ENCODE measurements around the gene NME7.
A peak's percentile ranks its signal among the peaks of the same experiment; 100 is the strongest.
"Not testable (repeated sequence)": the region's sequence is repeated elsewhere in the genome, so short reads cannot be mapped to it uniquely, and the experiment has no call there.

NME7 gene, protein sequence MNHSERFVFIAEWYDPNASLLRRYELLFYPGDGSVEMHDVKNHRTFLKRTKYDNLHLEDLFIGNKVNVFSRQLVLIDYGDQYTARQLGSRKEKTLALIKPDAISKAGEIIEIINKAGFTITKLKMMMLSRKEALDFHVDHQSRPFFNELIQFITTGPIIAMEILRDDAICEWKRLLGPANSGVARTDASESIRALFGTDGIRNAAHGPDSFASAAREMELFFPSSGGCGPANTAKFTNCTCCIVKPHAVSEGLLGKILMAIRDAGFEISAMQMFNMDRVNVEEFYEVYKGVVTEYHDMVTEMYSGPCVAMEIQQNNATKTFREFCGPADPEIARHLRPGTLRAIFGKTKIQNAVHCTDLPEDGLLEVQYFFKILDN

DNA sequence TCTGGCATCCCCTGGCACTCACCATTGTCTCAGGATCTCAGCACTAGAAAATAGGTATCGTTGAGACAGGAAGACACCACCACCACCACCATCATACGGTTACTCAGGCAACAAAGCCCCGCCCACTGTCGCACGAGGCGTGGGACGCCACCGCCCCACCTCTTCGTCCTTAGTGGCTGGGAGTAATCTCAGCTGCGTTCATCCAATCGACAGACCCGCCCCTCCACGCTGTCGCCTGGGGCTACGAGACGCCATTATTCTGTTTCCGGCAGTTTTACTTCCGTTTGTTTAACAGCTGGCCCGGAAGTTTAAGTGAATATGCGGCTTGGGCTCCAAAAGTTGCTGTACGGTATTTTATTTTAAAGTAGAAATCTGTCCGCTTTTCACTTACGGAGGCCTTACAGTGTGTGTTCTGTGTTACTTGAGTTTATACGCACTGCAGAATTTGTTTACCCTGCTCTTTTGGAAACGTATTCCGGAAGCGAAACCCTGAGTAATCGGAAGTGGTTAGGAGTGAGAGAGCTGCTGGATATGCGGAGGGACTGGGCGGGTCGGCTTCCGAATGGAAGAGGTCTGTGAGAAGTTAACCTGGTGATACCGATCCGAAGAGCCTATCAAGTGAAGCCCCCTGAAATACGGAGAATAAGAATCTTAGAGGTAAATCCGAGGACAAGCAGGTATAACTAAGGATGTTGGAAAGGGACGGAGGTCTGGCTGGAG is at the start of gene NME7, which contains the start of gene BLZF1:
NME7 (minus strand) TSS at position 112 of the 720 bp plus-strand sequence; CDS start at position 25, 87 bp downstream.
BLZF1 (plus strand) TSS at position 510 of the 720 bp plus-strand sequence. CDS start 1,328 bp downstream, outside the sequence.
- DNase-seq (ENCODE audit: low spot score): peak; percentile 96

DNA sequence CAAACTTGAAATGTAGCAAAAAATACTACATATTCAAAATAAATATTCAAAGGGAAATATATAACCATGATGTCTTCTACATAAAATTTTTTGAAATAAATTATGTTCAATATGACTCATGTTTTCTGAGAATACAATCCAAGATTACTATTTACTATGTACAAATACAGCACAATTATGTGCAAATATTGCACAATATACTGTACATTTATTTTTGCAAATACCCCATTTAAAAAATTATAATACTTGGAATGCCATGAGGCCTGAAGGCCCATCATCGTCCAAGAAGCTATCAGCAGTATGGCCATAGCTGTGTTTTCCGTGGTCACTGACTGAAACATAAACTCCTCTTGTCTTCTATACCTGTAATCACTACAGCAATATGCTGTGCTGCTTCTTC is 47.4 kb upstream of the NME7 start:
- DNase-seq (ENCODE audit: low spot score): no peak

DNA sequence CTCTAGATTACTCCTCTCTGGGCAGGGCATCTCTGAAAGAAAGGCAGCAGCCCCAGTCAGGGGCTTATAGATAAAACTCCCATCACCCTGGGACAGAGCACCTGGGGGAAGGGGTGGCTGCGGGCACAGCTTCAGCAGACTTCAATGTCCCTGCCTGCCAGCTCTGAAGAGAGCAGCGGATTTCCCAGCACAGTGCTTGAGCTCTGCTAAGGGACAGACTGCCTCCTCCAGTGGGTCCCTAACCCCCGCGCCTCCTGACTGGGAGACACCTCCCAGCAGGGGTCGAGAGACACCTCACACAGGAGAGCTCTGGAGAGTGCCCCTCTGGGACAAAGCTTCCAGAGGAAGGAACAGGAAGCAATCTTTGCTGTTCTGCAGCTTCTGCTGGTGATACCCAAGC is 40.7 kb upstream of the NME7 start:
- not testable (repeated sequence) for DNase-seq (ENCODE audit: low spot score)

DNA sequence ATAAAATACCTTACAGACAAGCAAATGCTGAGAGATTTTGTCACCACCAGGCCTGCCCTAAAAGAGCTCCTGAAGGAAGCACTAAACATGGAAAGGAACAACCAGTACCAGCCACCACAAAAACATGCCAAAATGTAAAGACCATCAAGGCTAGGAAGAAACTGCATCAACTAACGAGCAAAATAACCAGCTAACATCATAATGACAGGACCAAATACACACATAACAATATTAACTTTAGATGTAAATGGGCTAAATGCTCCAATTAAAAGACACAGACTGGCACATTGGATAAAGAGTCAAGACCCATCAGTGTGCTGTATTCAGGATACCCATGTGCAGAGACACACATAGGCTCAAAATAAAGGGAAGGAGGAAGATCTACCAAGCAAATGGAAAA is 35.0 kb upstream of the NME7 start:
- not testable (repeated sequence) for DNase-seq (ENCODE audit: low spot score)

DNA sequence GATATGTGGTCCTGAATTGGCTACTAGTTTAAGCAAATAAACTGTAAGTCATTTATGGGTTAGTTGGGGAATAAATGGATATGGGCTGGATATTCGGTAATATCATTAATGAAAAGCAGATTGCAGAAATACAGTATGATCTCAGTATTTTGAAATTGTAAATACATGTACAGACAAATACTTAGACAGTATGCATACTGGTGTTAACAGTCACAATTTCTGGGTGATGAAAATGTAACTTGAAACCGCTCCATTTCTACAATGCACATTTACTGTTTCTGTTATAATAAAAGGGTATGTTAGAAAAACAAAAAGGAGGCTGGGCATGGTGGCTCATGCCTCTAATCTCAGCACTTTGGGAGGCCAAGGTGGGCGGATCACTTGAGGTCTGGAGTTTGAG is 28.4 kb upstream of the NME7 start:
- no peak for DNase-seq (ENCODE audit: low spot score)

DNA sequence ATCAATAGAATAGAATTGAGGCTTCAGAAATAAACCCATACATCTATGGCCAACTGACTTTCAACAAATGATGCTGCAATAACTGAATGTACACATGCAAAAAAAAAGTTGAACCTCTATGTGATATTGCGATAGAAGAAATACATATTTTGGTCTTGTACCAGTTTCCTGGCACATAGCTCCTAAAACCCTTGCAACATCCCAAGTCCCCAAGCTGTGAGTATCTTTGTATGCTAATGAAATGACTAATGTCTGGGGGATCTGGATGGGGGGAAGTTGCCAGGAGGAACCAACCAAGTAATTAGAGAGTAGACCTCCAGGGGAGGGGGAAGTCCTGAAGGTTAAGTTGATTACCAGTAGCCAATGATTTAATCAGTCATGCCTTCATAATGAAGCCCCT is 24.8 kb upstream of the NME7 start:
- DNase-seq (ENCODE audit: low spot score): no peak

DNA sequence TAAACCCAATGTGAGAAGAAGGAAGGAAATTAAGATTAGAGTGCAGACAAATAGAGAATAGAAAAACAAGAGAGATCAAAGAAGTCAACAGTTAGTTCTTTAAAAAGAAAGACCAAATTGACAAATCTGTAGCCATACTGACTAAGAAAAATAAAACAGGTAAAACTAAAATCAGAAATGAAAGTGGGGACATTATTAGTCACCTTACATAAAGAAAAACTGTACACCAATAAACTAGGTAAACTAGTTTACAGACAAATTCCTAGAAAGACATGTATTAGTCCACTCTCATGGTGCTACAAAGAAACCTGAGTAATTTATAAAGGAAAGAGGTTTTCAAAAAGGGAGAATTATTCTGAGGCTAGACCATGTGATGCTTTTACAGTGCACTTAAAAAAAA is 22.7 kb upstream of the NME7 start:
- DNase-seq (ENCODE audit: low spot score): no peak

DNA sequence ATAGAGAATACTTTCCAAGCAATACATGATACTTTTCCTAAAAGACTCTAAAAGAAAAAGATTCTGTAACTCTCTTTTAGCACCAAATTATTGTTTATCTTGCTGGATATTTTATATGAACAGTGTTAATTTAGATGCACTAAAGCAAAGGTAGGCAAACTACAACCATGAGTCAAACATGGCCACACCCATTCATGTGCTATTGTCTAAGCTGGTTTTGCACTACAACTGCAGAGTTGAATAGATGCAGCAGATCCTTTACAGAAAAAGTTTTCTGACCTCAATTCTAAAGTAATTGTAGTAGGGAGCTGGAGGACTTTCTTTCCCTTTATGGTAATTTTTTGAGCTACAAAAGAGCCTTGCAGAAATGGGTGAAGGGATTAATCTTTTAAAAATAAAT is 19.8 kb upstream of the NME7 start:
- no peak for DNase-seq (ENCODE audit: low spot score)

DNA sequence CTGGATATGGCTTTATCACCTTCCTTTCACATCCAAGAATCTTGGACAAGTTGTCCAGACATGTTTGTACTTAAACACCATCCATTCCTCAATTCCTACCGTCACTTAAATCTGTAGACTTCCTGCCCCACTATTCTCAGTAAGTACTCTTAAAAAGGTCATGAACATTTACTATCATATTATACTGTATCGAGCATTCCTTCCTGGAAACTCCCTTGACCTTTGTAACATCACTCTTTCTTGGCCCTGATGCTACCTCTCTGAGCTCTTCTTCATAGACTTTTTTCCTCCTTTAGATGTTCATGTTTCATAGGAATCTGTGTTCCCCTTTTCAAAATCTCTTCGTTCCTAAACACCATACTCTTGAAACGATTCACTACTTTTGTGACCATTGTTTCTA is 15.9 kb upstream of the NME7 start:
- DNase-seq (ENCODE audit: low spot score): no peak

DNA sequence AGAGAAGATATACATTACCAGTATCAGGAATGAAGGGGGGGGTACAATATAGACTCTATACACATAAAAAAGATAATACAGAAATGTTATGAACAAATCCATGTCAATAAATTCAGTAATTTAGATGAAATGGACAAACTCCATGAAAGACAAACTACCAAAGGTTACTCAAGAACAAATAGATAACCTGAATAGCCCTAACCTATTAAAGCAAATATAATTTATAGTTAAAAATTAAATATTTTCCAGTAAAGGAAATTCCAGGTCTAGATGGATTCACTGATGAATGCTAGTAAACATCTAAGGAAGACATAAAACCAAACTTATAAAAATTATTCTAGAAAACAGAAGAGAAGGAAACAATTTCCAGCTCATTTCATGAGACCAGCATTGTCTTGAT is 13.6 kb upstream of the NME7 start:
- DNase-seq (ENCODE audit: low spot score): no peak

DNA sequence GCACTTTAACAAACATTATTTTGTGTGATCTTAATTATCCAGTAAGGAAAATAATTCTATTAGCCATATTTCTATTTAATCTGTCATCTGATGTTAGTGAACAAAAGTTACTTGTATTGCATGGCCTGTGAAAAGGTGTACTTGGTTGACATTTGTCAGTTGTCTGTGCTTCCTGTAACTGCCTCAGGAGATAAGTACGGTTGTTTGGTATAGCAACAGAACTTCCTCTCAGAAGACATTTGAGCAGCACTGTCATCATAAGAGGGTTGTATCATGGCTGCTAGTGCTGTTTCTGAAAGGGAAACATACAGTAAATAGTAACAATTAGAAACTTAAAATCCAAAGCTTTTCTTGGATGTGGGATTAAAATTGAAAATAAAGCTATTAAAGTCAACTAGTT is 3.8 kb upstream of the NME7 start:
- DNase-seq (ENCODE audit: low spot score): no peak

DNA sequence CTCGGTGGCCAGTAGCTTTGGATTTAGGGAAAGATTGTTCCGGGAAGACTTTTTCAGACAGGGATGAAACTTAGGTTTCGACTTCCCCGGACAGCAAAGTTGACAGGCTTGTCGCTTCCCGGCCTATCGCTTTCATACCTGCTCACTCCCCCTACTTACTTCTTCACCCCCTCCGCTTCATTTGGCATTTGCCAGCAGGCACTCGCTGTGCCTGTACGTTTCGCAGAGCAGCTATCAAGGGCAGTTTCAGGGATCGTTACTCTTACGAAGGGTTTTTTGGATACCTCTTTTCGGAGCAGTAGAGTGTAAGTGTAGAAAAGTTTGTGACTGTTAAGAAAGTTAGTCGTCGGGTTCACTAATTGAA is 791 bp upstream of the NME7 start:
- peak; percentile 54 for DNase-seq (ENCODE audit: low spot score)

DNA sequence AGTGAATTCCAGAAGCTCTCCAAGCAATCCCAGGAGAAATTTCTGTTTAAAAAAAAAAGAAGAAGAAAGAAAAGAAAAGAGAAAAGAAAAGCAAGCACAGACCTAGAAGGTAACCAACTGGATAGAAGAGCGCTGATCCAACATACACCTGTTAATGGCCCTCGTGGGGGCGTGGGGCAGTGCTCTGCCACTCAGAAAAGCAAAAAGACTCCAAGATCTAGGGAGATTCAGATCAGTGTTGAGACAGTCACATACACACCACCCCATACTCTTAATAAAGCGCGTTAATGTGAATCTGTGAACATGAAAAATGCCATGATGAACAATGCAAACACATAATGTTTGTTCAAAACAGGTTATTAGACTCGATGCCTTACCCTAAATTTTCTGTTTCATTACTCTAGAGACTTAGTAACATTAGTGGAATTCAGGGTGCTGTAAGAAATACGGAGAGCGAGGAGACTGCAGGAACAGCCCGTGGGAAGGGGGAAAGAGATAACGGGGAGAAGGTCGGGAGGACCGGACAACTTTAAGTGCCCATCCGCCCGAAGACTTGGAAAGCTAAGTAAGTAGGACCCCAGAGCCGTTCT is 406 bp downstream of the NME7 start:
- no peak for DNase-seq (ENCODE audit: low spot score)

DNA sequence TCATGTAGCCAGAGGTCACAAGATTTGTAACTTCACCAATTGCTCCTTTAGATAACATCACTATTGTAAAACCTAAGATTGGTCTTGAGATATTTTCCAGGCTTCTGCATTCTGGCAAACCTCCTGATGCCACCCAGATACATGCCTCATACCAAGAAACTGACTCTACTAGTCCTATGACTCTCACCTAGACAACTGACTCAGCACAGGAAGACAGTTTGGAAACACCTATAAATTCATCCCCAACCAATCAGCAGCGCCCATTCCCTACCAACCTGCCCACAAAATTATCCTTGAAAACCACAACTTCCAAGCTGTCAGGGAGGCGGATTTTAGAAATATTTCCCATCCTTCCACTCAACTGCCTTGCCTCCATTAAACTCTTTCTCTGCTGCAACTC is 2.6 kb downstream of the NME7 start:
- DNase-seq (ENCODE audit: low spot score): no peak

DNA sequence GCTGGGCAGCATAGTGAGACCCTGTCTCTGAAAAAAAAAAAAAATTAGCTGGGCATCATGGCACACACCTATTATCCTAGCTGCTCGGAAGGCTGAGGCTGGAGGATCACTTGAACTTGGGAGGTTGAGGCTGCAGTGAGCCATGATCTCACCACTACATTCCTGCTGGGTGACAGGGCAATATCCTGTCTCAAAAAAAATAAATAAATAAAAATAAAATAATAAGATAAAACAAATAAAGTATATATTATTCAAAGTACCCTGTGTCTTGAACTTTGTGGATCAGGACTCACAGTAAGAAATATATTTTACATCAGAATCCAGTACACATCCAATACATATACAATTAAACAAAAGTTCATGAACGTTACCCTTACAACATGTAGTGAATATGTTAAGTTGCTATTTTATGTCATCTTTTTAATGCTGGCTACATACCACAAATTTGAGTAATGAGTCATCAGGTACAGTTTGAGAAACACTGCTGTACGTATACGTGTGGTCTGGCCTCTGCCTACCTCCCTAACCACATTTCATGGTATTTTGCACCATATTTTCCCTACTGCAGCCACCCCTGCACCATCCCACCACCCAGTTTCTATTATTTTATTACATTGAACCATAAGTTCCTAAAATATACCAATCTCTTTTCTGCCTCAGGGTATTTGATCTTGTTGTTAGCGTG is 4.4 kb downstream of the NME7 start:
- no peak for DNase-seq (ENCODE audit: low spot score)

DNA sequence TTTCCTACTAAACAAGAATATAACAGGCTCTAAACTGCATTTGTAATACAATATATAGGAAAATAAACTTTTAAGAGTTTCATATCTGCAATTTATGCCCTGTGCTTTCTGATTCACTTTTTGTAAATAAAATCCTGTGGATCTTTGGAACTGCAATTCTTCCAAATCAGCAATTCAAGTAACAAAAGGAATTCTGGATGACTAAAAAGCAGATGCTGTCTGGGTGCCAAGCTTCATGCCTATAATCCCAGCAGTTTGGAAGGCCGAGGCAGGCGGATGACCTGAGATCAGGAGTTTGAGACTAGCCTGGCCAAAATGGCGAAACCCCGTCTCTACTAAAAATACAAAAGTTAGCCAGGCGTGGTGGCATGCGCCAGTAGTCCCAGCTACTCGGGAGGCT is 6.3 kb downstream of the NME7 start:
- no peak for DNase-seq (ENCODE audit: low spot score)

DNA sequence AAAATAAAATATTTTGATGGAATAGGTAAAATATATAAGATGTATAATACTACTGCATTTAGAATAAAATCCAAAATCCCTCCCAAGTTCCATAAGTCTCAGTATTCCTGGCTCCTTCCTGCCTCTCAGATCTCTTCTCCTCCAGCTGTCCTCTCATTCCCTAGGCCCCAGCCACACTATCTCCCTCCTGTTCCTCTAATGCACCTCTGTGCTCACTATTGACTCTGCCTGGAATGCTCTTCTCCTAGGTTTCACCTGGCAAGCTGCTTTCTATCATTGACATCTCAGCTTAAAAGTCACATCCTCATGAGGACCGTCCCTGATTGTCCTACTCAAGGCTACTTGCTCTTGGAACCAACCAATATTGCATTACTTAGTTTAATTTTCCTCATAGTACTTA is 7.2 kb downstream of the NME7 start:
- DNase-seq (ENCODE audit: low spot score): no peak

DNA sequence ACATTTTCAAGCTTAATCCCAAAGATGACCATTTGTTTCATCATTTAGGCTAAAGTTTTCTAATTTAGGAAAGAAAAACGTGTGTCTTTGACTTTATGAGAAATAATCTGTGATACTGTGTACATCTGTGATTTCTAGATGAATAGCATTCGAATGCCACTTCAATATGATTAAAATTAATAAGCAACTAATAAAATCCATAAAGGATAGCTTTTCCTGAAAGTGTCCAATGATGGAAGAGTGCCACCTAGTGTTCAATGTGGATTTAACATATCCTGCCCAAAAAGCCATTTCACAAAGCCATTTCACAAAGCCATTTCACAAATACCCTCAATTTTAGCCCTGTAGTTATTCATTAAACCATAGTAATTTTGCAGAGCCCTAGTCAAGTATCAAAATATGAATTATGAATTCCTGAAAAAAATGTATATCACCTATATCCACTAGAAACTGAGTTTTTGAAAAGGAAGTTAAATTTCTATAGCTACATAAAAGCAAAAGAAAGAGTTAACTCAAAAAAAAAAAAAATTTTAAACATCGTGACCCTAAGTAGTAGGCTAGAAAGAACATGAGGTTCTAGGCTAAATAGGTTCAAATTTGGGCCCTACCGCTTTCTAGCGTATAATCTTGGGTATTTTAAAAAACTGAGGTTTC is 19.1 kb downstream of the NME7 start:
- DNase-seq (ENCODE audit: low spot score): peak; percentile 79

DNA sequence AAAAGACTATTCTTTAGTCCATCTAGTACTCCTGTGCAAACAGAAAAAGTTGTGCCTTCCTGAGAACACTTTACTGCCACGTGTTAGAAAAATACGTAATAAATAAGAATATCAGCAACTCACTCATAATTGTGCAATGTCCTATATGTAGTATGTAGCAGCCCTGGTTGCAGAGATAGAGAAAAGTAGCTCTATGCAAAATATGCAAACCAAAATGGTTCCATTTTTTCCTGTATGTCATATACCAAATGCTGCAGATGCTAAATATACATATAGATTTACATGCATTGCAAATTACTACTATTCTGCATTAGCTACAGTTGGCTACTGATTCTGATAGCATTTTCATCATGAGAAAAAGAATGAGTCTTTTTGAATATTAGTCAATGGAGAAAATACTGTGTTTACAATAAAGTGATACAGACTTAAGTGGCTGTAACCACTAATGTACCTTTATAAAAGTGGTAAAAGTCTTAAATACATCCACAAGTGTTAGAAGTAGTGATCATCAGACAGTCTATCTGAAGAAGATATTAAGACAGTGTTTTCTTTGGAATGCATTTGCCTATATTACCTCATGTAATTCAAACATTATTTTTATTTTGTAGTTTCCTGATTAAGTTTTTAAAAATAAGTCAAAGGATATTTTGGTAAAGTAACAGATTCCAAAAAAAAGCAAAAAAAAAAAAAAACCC is 19.8 kb downstream of the NME7 start:
- DNase-seq (ENCODE audit: low spot score): no peak

DNA sequence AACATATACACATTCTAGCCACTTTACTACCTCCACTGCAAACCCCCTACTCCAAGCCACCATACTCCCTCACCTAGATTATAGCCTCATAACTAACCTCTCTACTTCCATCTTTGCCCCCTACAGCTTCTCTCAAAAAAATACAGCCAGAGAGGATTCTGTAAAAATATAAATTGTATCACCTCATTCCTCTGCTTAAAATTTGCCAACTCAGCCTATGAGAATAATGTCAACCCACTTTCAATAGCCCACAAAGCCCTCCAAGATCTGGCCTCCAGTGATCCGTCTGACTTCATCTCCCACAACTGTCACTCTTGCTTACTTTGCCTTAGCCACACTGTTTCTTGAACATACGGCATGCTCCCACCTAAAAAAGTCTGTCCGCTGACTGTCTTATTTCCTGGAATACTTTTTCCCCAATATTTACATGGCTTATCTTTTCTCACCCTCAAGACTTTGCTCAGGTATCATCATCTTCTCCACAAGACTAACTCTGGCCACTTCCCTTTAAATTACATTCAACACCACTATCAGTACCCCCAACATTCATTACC is 21.5 kb downstream of the NME7 start:
- no peak for DNase-seq (ENCODE audit: low spot score)

DNA sequence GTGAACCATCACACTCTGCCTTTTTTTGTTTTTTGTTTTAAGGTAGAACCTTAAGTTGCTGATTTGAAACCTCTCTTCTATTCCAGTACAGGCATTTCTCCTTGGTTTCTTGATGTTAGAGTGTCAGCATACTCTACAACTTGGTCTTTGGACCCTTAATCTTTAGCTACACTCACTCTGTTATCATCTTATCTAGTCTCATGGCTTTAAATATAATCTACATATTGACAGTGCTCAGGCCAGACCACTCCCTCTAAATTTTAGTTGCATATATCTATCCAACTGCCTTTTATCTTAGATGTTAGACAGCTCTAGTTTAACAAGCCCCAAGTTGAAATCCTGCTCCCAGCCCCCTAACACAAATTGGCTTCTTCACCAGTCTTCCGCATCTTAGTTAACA is 22.1 kb downstream of the NME7 start:
- DNase-seq (ENCODE audit: low spot score): no peak
